GM18517 (cell line): ENCODE results near the gene SMPX.
A peak's percentile ranks its signal among the peaks of the same experiment; 100 is the strongest.
"Not testable (repeated sequence)": the region's sequence is repeated elsewhere in the genome, so short reads cannot be mapped to it uniquely, and the experiment has no call there.

ENCODE experiments used
- ATAC-seq: cut with Tn5 transposase; IDR thresholded peaks from one replicate; pipeline ENCODE4 v1.9.1; 2021; ENCODE audit warnings: mild to moderate bottlenecking, moderate library complexity; ENCODE audit not compliant: unreplicated experiment

SMPX gene

GRCh38 chrX:21757960-21758359 lies at the start of gene SMPX:
Gene SMPX (minus strand): TSS chrX:21758116. CDS start chrX:21754290, 3,826 bp downstream.
- ATAC-seq, result no peak

- no peak for ATAC-seq
These were observed 48.8 kb upstream of the SMPX start for GRCh38 chrX:21806691-21807090.

GRCh38 chrX:21802839-21803238 lies 44.9 kb upstream of the SMPX start:
- no peak for ATAC-seq

GRCh38 chrX:21802054-21802670 lies 44.2 kb upstream of the SMPX start:
- ATAC-seq, result no peak

GRCh38 chrX:21800344-21800770 lies 42.4 kb upstream of the SMPX start:
- ATAC-seq, result no peak

GRCh38 chrX:21799767-21800166 lies 41.9 kb upstream of the SMPX start:
- ATAC-seq, result no peak

- peak; percentile 84 for ATAC-seq
These were observed 40.8 kb upstream of the SMPX start for GRCh38 chrX:21798677-21799219.

- no peak for ATAC-seq
These were observed 24.1 kb upstream of the SMPX start for GRCh38 chrX:21781976-21782375.

GRCh38 chrX:21781525-21781924 lies 23.6 kb upstream of the SMPX start:
- peak; percentile 77 for ATAC-seq

GRCh38 chrX:21779095-21779494 lies 21.2 kb upstream of the SMPX start:
- ATAC-seq, result no peak

GRCh38 chrX:21778236-21778635 lies 20.3 kb upstream of the SMPX start:
- ATAC-seq, result no peak

- ATAC-seq, result not testable (repeated sequence)
These were observed 17.2 kb upstream of the SMPX start for GRCh38 chrX:21775128-21775527.

GRCh38 chrX:21773036-21773435 lies 15.1 kb upstream of the SMPX start:
- ATAC-seq, result not testable (repeated sequence)

- ATAC-seq, result no peak
These were observed 12.9 kb upstream of the SMPX start for GRCh38 chrX:21770631-21771321.

- ATAC-seq, result no peak
These were observed 8.2 kb upstream of the SMPX start for GRCh38 chrX:21766101-21766500.

- ATAC-seq, result no peak
These were observed 6.1 kb upstream of the SMPX start for GRCh38 chrX:21764008-21764407.

- no peak for ATAC-seq
These were observed 572 bp upstream of the SMPX start for GRCh38 chrX:21758488-21758887.

- no peak for ATAC-seq
These were observed 959 bp downstream of the SMPX start for GRCh38 chrX:21756785-21757529.

GRCh38 chrX:21749924-21750323 lies 8.0 kb downstream of the SMPX start:
- no peak for ATAC-seq

GRCh38 chrX:21748235-21748634 lies 9.7 kb downstream of the SMPX start:
- no peak for ATAC-seq

- no peak for ATAC-seq
These were observed 10.4 kb downstream of the SMPX start for GRCh38 chrX:21747558-21747957.

- ATAC-seq, result peak; percentile 55
These were observed 12.2 kb downstream of the SMPX start for GRCh38 chrX:21745756-21746155.
